IPS DF 6.9 (cell line): ENCODE measurements around the gene GNG12.

Source experiments
- DNase-seq: peaks from one replicate; pipeline ENCODE4 v3.0.0-alpha.2; 2013; ENCODE audit warnings: low read depth, low spot score
- H3K27ac ChIP-seq: one replicate; pipeline ENCODE4 v1.5.1; 2013; ENCODE audit warnings: low read length, control low read depth
- H3K27me3 ChIP-seq: 2 replicates; pipeline ENCODE4 v1.6.1; 2013; ENCODE audit warnings: mild to moderate bottlenecking, low read length; ENCODE audit not compliant: control insufficient read depth, insufficient read depth
- H3K36me3 ChIP-seq: 2 replicates; pipeline ENCODE4 v1.6.1; 2013; ENCODE audit warnings: low read length; ENCODE audit not compliant: control insufficient read depth, insufficient read depth
- H3K4me1 ChIP-seq: 2 replicates; pipeline ENCODE4 v1.6.1; 2013; ENCODE audit warnings: low read length; ENCODE audit not compliant: control insufficient read depth, insufficient read depth
- H3K4me3 ChIP-seq: 2 replicates; pipeline ENCODE4 v1.5.1; 2013; ENCODE audit warnings: mild to moderate bottlenecking, low read length
- H3K9me3 ChIP-seq: 2 replicates; pipeline ENCODE4 v1.6.1; 2013; ENCODE audit warnings: low read length, inconsistent platforms; ENCODE audit not compliant: control insufficient read depth, insufficient read depth
- WGBS: extraction: QIAGEN DNeasy Blood & Tissue Kit; methylation state at CpG from one replicate; pipeline ENCODE4 v1.1.7; 2013; ENCODE audit warnings: mixed read lengths, missing lambda C conversion rate; ENCODE audit not compliant: insufficient read length, insufficient coverage; 5-methylcytosine and 5-hydroxymethylcytosine counted together

GNG12 gene

GRCh38 chr1:67832737-67833601, at the start of gene GNG12:
GNG12 (minus strand) TSS chr1:67833467; CDS start chr1:67707686, 125,781 bp downstream.
- peak; percentile 64 for DNase-seq
- peaks cover 1% of the 10 kb centered on the region; the same call in 1 of the 2 replicates for H3K4me1 ChIP-seq
- H3K27ac ChIP-seq, result no peak within 1 kb of the TSS
- H3K36me3 ChIP-seq, result no peaks in the 10 kb centered on the region
- peak within 1 kb of the TSS; percentile 96 for H3K4me3 ChIP-seq
- H3K9me3 ChIP-seq, result no peaks in the 10 kb centered on the region
- WGBS, result no CpG with 5 or more reads among the region's 94 CpGs
- H3K27me3 ChIP-seq, result no peaks in the 10 kb centered on the region

- H3K4me1 ChIP-seq, result no peaks in the 10 kb centered on the region
- no peak overlapping the region for H3K27ac ChIP-seq
- H3K36me3 ChIP-seq, result no peaks in the 10 kb centered on the region
- no peaks in the 10 kb centered on the region for H3K9me3 ChIP-seq
- no peaks in the 10 kb centered on the region for H3K27me3 ChIP-seq
- DNase-seq, result no peak
- no peak overlapping the region for H3K4me3 ChIP-seq
Measured at GRCh38 chr1:67882196-67882958, 49.1 kb upstream of the GNG12 start.

- Histone ChIP-seq H3K27ac (no peak overlapping the region), H3K9me3 (no peaks in the 10 kb centered on the region), H3K4me1 (no peaks in the 10 kb centered on the region), H3K27me3 (no peaks in the 10 kb centered on the region), H3K36me3 (no peaks in the 10 kb centered on the region), H3K4me3 (no peak overlapping the region)
- DNase-seq, result no peak
- no CpG with 5 or more reads among the region's 3 CpGs for WGBS
Measured at GRCh38 chr1:67880056-67880601, 46.9 kb upstream of the GNG12 start.

- H3K27ac ChIP-seq, result no peak overlapping the region
- no peak for DNase-seq
- no CpG with 5 or more reads among the region's 1 CpG for WGBS
Measured at GRCh38 chr1:67879485-67879884, 46.2 kb upstream of the GNG12 start.

GRCh38 chr1:67874501-67875111, 41.3 kb upstream of the GNG12 start:
- no CpG with 5 or more reads among the region's 2 CpGs for WGBS
- H3K27me3 ChIP-seq, result no peaks in the 10 kb centered on the region

More at GRCh38 chr1:67879485-67879884, 46.2 kb upstream of the GNG12 start:
- no peaks in the 10 kb centered on the region for H3K36me3 ChIP-seq
- no peak overlapping the region for H3K4me3 ChIP-seq
- no peaks in the 10 kb centered on the region for H3K27me3 ChIP-seq
- H3K9me3 ChIP-seq, result no peaks in the 10 kb centered on the region
- no peaks in the 10 kb centered on the region for H3K4me1 ChIP-seq

GRCh38 chr1:67869233-67869632, 36.0 kb upstream of the GNG12 start:
- Histone ChIP-seq H3K36me3 (no peaks in the 10 kb centered on the region), H3K27me3 (no peaks in the 10 kb centered on the region), H3K4me3 (no peak overlapping the region), H3K4me1 (no peaks in the 10 kb centered on the region), H3K27ac (no peak overlapping the region), H3K9me3 (no peaks in the 10 kb centered on the region)
- no CpG with 5 or more reads among the region's 1 CpG for WGBS
- DNase-seq, result no peak

More at GRCh38 chr1:67874501-67875111, 41.3 kb upstream of the GNG12 start:
- Histone ChIP-seq H3K36me3 (no peaks in the 10 kb centered on the region), H3K4me3 (no peak overlapping the region), H3K27ac (no peak overlapping the region), H3K4me1 (no peaks in the 10 kb centered on the region), H3K9me3 (no peaks in the 10 kb centered on the region)
- DNase-seq, result no peak

- H3K36me3 ChIP-seq, result no peaks in the 10 kb centered on the region
- H3K27me3 ChIP-seq, result no peaks in the 10 kb centered on the region
- no peak overlapping the region for H3K27ac ChIP-seq
- H3K4me1 ChIP-seq, result no peaks in the 10 kb centered on the region
- no peak overlapping the region for H3K4me3 ChIP-seq
- WGBS, result no CpG with 5 or more reads among the region's 2 CpGs
- DNase-seq, result no peak
- H3K9me3 ChIP-seq, result no peaks in the 10 kb centered on the region
Measured at GRCh38 chr1:67863637-67864036, 30.4 kb upstream of the GNG12 start.

- Histone ChIP-seq H3K27ac (no peak overlapping the region), H3K36me3 (no peaks in the 10 kb centered on the region), H3K9me3 (no peaks in the 10 kb centered on the region), H3K27me3 (no peaks in the 10 kb centered on the region), H3K4me1 (no peaks in the 10 kb centered on the region), H3K4me3 (no peak overlapping the region)
- no peak for DNase-seq
- WGBS, result no CpG with 5 or more reads among the region's 1 CpG
Measured at GRCh38 chr1:67862685-67863084, 29.4 kb upstream of the GNG12 start.

- H3K27ac ChIP-seq, result no peak overlapping the region
Measured at GRCh38 chr1:67861856-67862516, 28.7 kb upstream of the GNG12 start.

GRCh38 chr1:67860776-67861175, 27.5 kb upstream of the GNG12 start:
- Histone ChIP-seq H3K9me3 (no peaks in the 10 kb centered on the region), H3K27ac (no peak overlapping the region), H3K27me3 (no peaks in the 10 kb centered on the region), H3K4me3 (no peak overlapping the region), H3K4me1 (no peaks in the 10 kb centered on the region), H3K36me3 (no peaks in the 10 kb centered on the region)
- no CpG with 5 or more reads among the region's 2 CpGs for WGBS
- DNase-seq, result no peak

More at GRCh38 chr1:67861856-67862516, 28.7 kb upstream of the GNG12 start:
- H3K4me3 ChIP-seq, result no peak overlapping the region
- no peaks in the 10 kb centered on the region for H3K9me3 ChIP-seq
- no peak for DNase-seq
- WGBS, result no CpG with 5 or more reads among the region's 1 CpG
- no peaks in the 10 kb centered on the region for H3K36me3 ChIP-seq
- no peaks in the 10 kb centered on the region for H3K27me3 ChIP-seq
- no peaks in the 10 kb centered on the region for H3K4me1 ChIP-seq
